Calu3 (cell line): ENCODE results near the gene SLC25A26. TPM values are rescaled to one million over a fixed set of nuclear protein-coding genes. Genes with fewer than 3 reads are reported as not detected.

Experiments used
- BruUV-seq: library from RNA; stranded (reverse); fragments of 400-500 nt; replicated peaks from 2 replicates; lab custom pipeline; 2021; lab: Mats Ljungman, UMichigan
- CTCF ChIA-PET: fragments of 300-600 bp; sonication (Branson Sonifier 250); formaldehyde crosslinking; loops from one replicate; lab custom pipeline; 2022; ENCODE audit warnings: antibody characterized with exemption; lab: Charles Lee
- DNase-seq: peaks from one replicate; pipeline ENCODE4 v3.0.0; 2022
- H3K27ac Mint-ChIP-seq: one replicate; pipeline ENCODE4 v1.8.0; 2022; ENCODE audit warnings: mixed read lengths; ENCODE audit not compliant: unreplicated experiment
- H3K27me3 Mint-ChIP-seq: one replicate; pipeline ENCODE4 v1.8.0; 2022; ENCODE audit warnings: mixed read lengths; ENCODE audit not compliant: unreplicated experiment
- H3K36me3 Mint-ChIP-seq: one replicate; pipeline ENCODE4 v1.8.0; 2022; ENCODE audit warnings: mild to moderate bottlenecking, moderate library complexity, mixed read lengths; ENCODE audit not compliant: insufficient read depth, unreplicated experiment
- H3K4me1 Mint-ChIP-seq: one replicate; pipeline ENCODE4 v1.8.0; 2022; ENCODE audit warnings: mild to moderate bottlenecking, low read depth, mixed read lengths; ENCODE audit not compliant: unreplicated experiment
- H3K4me3 Mint-ChIP-seq: one replicate; pipeline ENCODE4 v1.8.0; 2022; ENCODE audit warnings: mild to moderate bottlenecking, low read depth, moderate library complexity, mixed read lengths; ENCODE audit not compliant: unreplicated experiment
- H3K9me3 Mint-ChIP-seq: one replicate; pipeline ENCODE4 v1.8.0; 2022; ENCODE audit warnings: low read depth, mixed read lengths; ENCODE audit not compliant: unreplicated experiment
- CTCF ChIP-seq: fragments of 200-600 bp; IDR thresholded peaks from one replicate; pipeline ENCODE4 v1.8.0; 2022; ENCODE audit warnings: antibody characterized with exemption; ENCODE audit not compliant: unreplicated experiment
- intact Hi-C: fragments of 100-400 bp; cut with micrococcal nuclease; formaldehyde crosslinking; loops from one replicate; pipeline ENCODE4 v1.10.0; 2022; ENCODE audit not compliant: unreplicated experiment
- total RNA-seq: library from RNA; stranded (reverse); gene quantifications from 2 replicates; pipeline ENCODE4 v1.2.3, GENCODE V29; 2022

The SLC25A26 gene
- total RNA-seq, 1 experiment from 2014 or later = 15.8 TPM

GRCh38 chr3:66338927-66339326 lies 118.1 kb downstream of the SLC25A26 start:
- CTCF ChIA-PET = no interaction called here
- Mint-ChIP-seq H3K4me3 (no peak overlapping the region), H3K27me3 (no peaks in the 10 kb centered on the region), H3K27ac (no peak overlapping the region), H3K9me3 (no peaks in the 10 kb centered on the region), H3K4me1 (no peaks in the 10 kb centered on the region), H3K36me3 (no peaks in the 10 kb centered on the region)
- no peak for TF ChIP-seq CTCF
- DNase-seq = no peak
- intact Hi-C loops = no loop called here
- BruUV-seq = no TSS peak

GRCh38 chr3:66342717-66343356 lies 122.0 kb downstream of the SLC25A26 start:
- intact Hi-C loops = no loop called here
- CTCF ChIA-PET = no interaction called here
- H3K36me3 Mint-ChIP-seq = no peaks in the 10 kb centered on the region
- DNase-seq = no peak
- peaks cover 13% of the 10 kb centered on the region for H3K4me1 Mint-ChIP-seq
- no peak overlapping the region for H3K4me3 Mint-ChIP-seq
- BruUV-seq = no TSS peak
- no peak overlapping the region for H3K27ac Mint-ChIP-seq
- H3K27me3 Mint-ChIP-seq = no peaks in the 10 kb centered on the region
- no peaks in the 10 kb centered on the region for H3K9me3 Mint-ChIP-seq
- TF ChIP-seq CTCF = no peak

- Mint-ChIP-seq H3K36me3 (no peaks in the 10 kb centered on the region), H3K4me3 (no peak overlapping the region), H3K27ac (no peak overlapping the region), H3K9me3 (no peaks in the 10 kb centered on the region), H3K4me1 (peaks cover 13% of the 10 kb centered on the region), H3K27me3 (no peaks in the 10 kb centered on the region)
- no peak for TF ChIP-seq CTCF
- CTCF ChIA-PET = no interaction called here
- no peak for DNase-seq
- intact Hi-C loops = no loop called here
- BruUV-seq = no TSS peak
These were observed 123.6 kb downstream of the SLC25A26 start for GRCh38 chr3:66344391-66344811.

GRCh38 chr3:66344848-66345578 lies 124.2 kb downstream of the SLC25A26 start:
- H3K27ac Mint-ChIP-seq = peak overlapping the region; percentile 14
- H3K27me3 Mint-ChIP-seq = no peaks in the 10 kb centered on the region
- no peak for DNase-seq
- no peaks in the 10 kb centered on the region for H3K9me3 Mint-ChIP-seq
- H3K36me3 Mint-ChIP-seq = no peaks in the 10 kb centered on the region
- peaks cover 13% of the 10 kb centered on the region for H3K4me1 Mint-ChIP-seq
- CTCF ChIA-PET = no interaction called here
- H3K4me3 Mint-ChIP-seq = no peak overlapping the region
- BruUV-seq = no TSS peak
- TF ChIP-seq CTCF = no peak
- intact Hi-C loops = no loop called here
